Endothelial cell of umbilical vein (primary cell): Measurements from ENCODE around the gene ZNF780A. TPM values are rescaled to one million over a fixed set of nuclear protein-coding genes. Genes with fewer than 3 reads are reported as not detected.
A peak's percentile ranks its signal among the peaks of the same experiment; 100 is the strongest.

Experiments used
- BruUV-seq: library from RNA; stranded (reverse); fragments of 400-500 nt; replicated peaks from 2 replicates; lab custom pipeline; 2021; lab: Mats Ljungman, UMichigan
- CTCF ChIA-PET: fragments of 300-600, 350-600 bp; sonication (Branson Sonifier 250); formaldehyde crosslinking; loops from one replicate; lab custom pipeline; 2021; ENCODE audit warnings: antibody characterized with exemption, inconsistent platforms; lab: Charles Lee
- POLR2A ChIA-PET: fragments of 300-600, 350-600 bp; sonication (Branson Sonifier 250); formaldehyde crosslinking; loops from one replicate; lab custom pipeline; 2021; ENCODE audit warnings: antibody characterized with exemption, inconsistent platforms; lab: Charles Lee
- DNase-seq: peaks from one replicate; pipeline ENCODE4 v3.0.0-alpha.2; 2011; ENCODE audit warnings: low read depth, low spot score
- FAIRE-seq: peaks from 2 replicates; lab custom pipeline; 2011; peaks lifted over from hg19 to GRCh38; lab: Jason Lieb, UNC
- H2AFZ ChIP-seq: 2 replicates; pipeline ENCODE4 v1.6.0; 2012; ENCODE audit warnings: low read depth, low read length, control low read depth, inconsistent platforms
- H3K27ac ChIP-seq: 2 replicates; pipeline ENCODE4 v1.5.1; 2011; ENCODE audit warnings: low read depth, mild to moderate bottlenecking, control low read depth, low read length, moderate library complexity; ENCODE audit not compliant: insufficient read depth
- H3K27me3 ChIP-seq, 2 experiments: 2 replicates each; pipeline versions ENCODE4 v1.6.0 to v1.6.1; 2011; ENCODE audit warnings: low read length in 2 of 2, mixed read lengths in 1 of 2; ENCODE audit not compliant: control insufficient read depth in 2 of 2, insufficient read depth in 2 of 2
- H3K36me3 ChIP-seq, 2 experiments: 2 replicates in 1 of 2; 3 replicates in 1 of 2; pipeline ENCODE4 v1.5.1; 2011; ENCODE audit warnings: low read length in 2 of 2, mild to moderate bottlenecking in 1 of 2, moderate library complexity in 1 of 2; ENCODE audit not compliant: control insufficient read depth in 2 of 2, insufficient read depth in 2 of 2; ENCODE audit errors: extremely low read depth in 1 of 2
- H3K4me1 ChIP-seq: 3 replicates; pipeline ENCODE4 v1.5.1; 2011; ENCODE audit warnings: mild to moderate bottlenecking, low read length; ENCODE audit not compliant: control insufficient read depth, insufficient read depth; ENCODE audit errors: extremely low read depth
- H3K4me2 ChIP-seq: 2 replicates; pipeline ENCODE4 v1.6.1; 2011; ENCODE audit warnings: low read length, control low read depth, mixed read lengths; ENCODE audit not compliant: insufficient read depth
- H3K4me3 ChIP-seq, 3 experiments: fragments of 200-600 bp in 1 of 3; sonication (generic), shearing (Covaris generic) in 1 of 3; replicated peaks in 1 of 3; 2 replicates each; pipeline ENCODE4 v1.5.1; 2011 to 2016; ENCODE audit warnings: control low read depth in 3 of 3, low read length in 3 of 3, mild to moderate bottlenecking in 2 of 3, inconsistent platforms in 1 of 3, low read depth in 1 of 3, moderate library complexity in 1 of 3; ENCODE audit not compliant: insufficient read depth in 1 of 3
- H3K79me2 ChIP-seq: 2 replicates; pipeline ENCODE4 v1.6.0; 2012; ENCODE audit warnings: low read length, inconsistent platforms; ENCODE audit not compliant: control insufficient read depth, insufficient read depth
- H3K9ac ChIP-seq: replicated peaks from 2 replicates; pipeline ENCODE3; 2011; ENCODE audit warnings: low read length, control low read depth; ENCODE audit not compliant: insufficient read depth; ENCODE audit errors: extremely low read depth
- H3K9me1 ChIP-seq: replicated peaks from 3 replicates; pipeline ENCODE4 v1.6.0; 2011; ENCODE audit warnings: mild to moderate bottlenecking, low read length; ENCODE audit not compliant: control insufficient read depth, insufficient read depth; ENCODE audit errors: extremely low read depth
- H3K9me3 ChIP-seq: replicated peaks from 2 replicates; pipeline ENCODE4 v1.5.1; 2012; ENCODE audit warnings: low read length, inconsistent platforms; ENCODE audit not compliant: control insufficient read depth, insufficient read depth
- H4K20me1 ChIP-seq: replicated peaks from 2 replicates; pipeline ENCODE3; 2011; ENCODE audit warnings: mild to moderate bottlenecking, low read length; ENCODE audit not compliant: control insufficient read depth, insufficient read depth; ENCODE audit errors: extremely low read depth
- EZH2 ChIP-seq: IDR thresholded peaks from 2 replicates; pipeline ENCODE4 v1.6.1; 2012; ENCODE audit warnings: borderline replicate concordance, low read depth, mild to moderate bottlenecking, moderate library complexity, low read length, inconsistent platforms; ENCODE audit not compliant: severe bottlenecking
- FOS ChIP-seq: IDR thresholded peaks from 2 replicates; pipeline ENCODE4 v1.6.1; 2011; ENCODE audit warnings: mild to moderate bottlenecking, low read length, moderate library complexity, borderline replicate concordance; ENCODE audit not compliant: insufficient read depth
- POLR2A ChIP-seq: IDR thresholded peaks from 2 replicates; pipeline ENCODE4 v1.6.1; 2012; ENCODE audit warnings: low read depth, mild to moderate bottlenecking, control low read depth, low read length
- POLR2AphosphoS5 ChIP-seq: IDR thresholded peaks from 2 replicates; pipeline ENCODE4 v1.6.1; 2012; ENCODE audit warnings: low read depth, mild to moderate bottlenecking, control low read depth, low read length, moderate library complexity; ENCODE audit not compliant: insufficient read depth
- dilution Hi-C: fragments of 300-500 bp; cut with MboI; formaldehyde crosslinking; loops from one replicate; pipeline ENCODE4 v1.15.0; 2019; ENCODE audit warnings: low sequenced_read_pairs; ENCODE audit not compliant: extremely low pct_ligation_motif_present
- intact Hi-C: fragments of 100-400 bp; cut with micrococcal nuclease; formaldehyde crosslinking; loops from one replicate; pipeline ENCODE4 v1.10.0; 2022
- polyA plus RNA-seq, 4 experiments: library from polyadenylated mRNA; depleted of rRNA in 3 of 4; stranded (reverse) in 3 of 4; unstranded in 1 of 4; fragments of >200 nt; gene quantifications; 2 replicates each; pipeline versions ENCODE4 v1.2.1 to v1.2.3, GENCODE V29; 2011 to 2012; ENCODE audit warnings: missing spikeins in 1 of 4
- total RNA-seq: library from RNA; stranded (reverse); gene quantifications from 2 replicates; pipeline ENCODE4 v1.2.3, GENCODE V29; 2021
- TF ChIP-seq, protein P1 (sequence below): IDR thresholded peaks from 2 replicates; pipeline ENCODE4 v1.6.1; 2011; ENCODE audit not compliant: insufficient read depth, insufficient read length

ZNF780A gene
- total and polyA plus RNA-seq, 2 donors (not counting 3 experiments of a cell fraction or from before 2014, with no cell fraction given) = 7.3 to 11.6 TPM

GRCh38 chr19:40055832-40056504 lies 34.8 kb downstream of the ZNF780A start, which contains the start of gene ZNF780B:
ZNF780B (minus strand) TSS chr19:40056231; CDS start chr19:40050332, 5,899 bp downstream.
- ChIA-PET POLR2A (no interaction called here), CTCF (interaction anchor here (0.7 to 1.6 kb wide), 3 partner anchors 85 to 172 kb away, joined by 3 to 5 read pairs (median 4); partner anchors contain the start of gene PSMC4)
- H3K27ac ChIP-seq = no peak within 1 kb of the TSS
- TF ChIP-seq FOS (no peak), POLR2AphosphoS5 (peak; percentile 44)
- H3K4me2 ChIP-seq = peak within 1 kb of the TSS; percentile 60
- H3K9ac ChIP-seq = peak within 1 kb of the TSS; percentile 59
- H3K9me1 ChIP-seq = no peaks in the 10 kb centered on the region
- FAIRE-seq (peak; percentile 88), DNase-seq (peak; percentile 61)
- peak within 1 kb of the TSS; percentile 76 for H2AFZ ChIP-seq
- BruUV-seq = TSS peak; percentile 30
- H3K4me1 ChIP-seq = peaks cover 6% of the 10 kb centered on the region
- no peaks in the 10 kb centered on the region for H3K36me3 ChIP-seq
- no peaks in the 10 kb centered on the region for H3K9me3 ChIP-seq
- H4K20me1 ChIP-seq = no peaks in the 10 kb centered on the region
- peaks cover 0 to 13% of the 10 kb centered on the region in 2 experiments for H3K27me3 ChIP-seq
- intact Hi-C loops = loop anchor here (5.0 kb wide), 1 partner anchor 36 kb away; the partner anchor contains the start of gene ZNF780A
- H3K79me2 ChIP-seq = no peaks in the 10 kb centered on the region
- dilution Hi-C loops = no loop called here
- peak within 1 kb of the TSS; percentile 11 to 91 (median 51) for H3K4me3 ChIP-seq

DNA sequence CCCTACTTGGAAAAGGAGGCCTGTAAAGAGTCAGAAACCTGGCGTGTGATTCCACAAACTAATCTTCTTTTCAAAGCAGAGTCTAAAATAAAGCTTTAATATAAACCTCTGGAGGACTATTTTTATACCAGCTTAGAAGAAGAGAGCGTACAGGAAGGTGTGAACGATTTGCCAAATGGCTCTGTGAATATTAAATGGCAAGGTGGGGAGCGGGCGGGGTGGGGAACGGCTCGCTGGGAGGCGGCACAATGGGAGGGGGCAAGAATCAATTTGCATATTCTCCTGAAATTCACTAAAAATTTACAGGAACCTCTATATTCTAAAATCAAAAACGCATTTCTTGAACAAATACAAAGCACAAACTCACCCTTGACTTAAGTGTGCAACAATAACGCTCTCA lies 35.7 kb downstream of the ZNF780A start:
- no peaks in the 10 kb centered on the region for H3K79me2 ChIP-seq
- H3K27ac ChIP-seq = no peak overlapping the region
- H3K4me2 ChIP-seq = peak overlapping the region; percentile 60
- no peaks in the 10 kb centered on the region for H3K9me3 ChIP-seq
- H3K4me1 ChIP-seq = peaks cover 6% of the 10 kb centered on the region
- no TSS peak for BruUV-seq
- no peak for FAIRE-seq
- no peaks in the 10 kb centered on the region for H3K9me1 ChIP-seq
- peak overlapping the region in 2 of 3 experiments; percentile 51 to 91 for H3K4me3 ChIP-seq
- no peak for DNase-seq
- H3K9ac ChIP-seq = no peak overlapping the region
- TF ChIP-seq FOS = no peak
- TF ChIP-seq EZH2 = no peak
- TF ChIP-seq POLR2A = no peak
- TF ChIP-seq POLR2AphosphoS5 = no peak
- TF ChIP-seq, protein P1, sequence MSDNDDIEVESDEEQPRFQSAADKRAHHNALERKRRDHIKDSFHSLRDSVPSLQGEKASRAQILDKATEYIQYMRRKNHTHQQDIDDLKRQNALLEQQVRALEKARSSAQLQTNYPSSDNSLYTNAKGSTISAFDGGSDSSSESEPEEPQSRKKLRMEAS = no peak
- no peaks in the 10 kb centered on the region for H3K36me3 ChIP-seq
- intact Hi-C loops = loop anchor here (5.0 kb wide), 1 partner anchor 37 kb away; the partner anchor contains the start of gene ZNF780A
- dilution Hi-C loops = no loop called here
- CTCF ChIA-PET = interaction anchor here (1.6 kb wide), 1 partner anchor 84 kb away, joined by 5 read pairs; the partner anchor contains the start of gene PSMC4
- no peaks in the 10 kb centered on the region for H4K20me1 ChIP-seq
- POLR2A ChIA-PET = no interaction called here
- H3K27me3 ChIP-seq = peaks cover 0 to 13% of the 10 kb centered on the region in 2 experiments
- H2AFZ ChIP-seq = peak overlapping the region; percentile 76
